Hepatocyte (in vitro differentiated cells): ENCODE results near the gene SELENOI.
"Not testable (repeated sequence)": the region's sequence is repeated elsewhere in the genome, so short reads cannot be mapped to it uniquely, and the experiment has no call there.

ENCODE experiments used
- EZH2 ChIP-seq: fragments of 200-600 bp; sonication (generic); IDR thresholded peaks from 2 replicates; pipeline ENCODE4 v1.6.1; 2016; ENCODE audit warnings: antibody characterized with exemption, mild to moderate bottlenecking, borderline replicate concordance
- TF ChIP-seq, protein P1 (sequence below): fragments of 200-600 bp; sonication (generic); IDR thresholded peaks from 2 replicates; pipeline ENCODE4 v1.5.1; 2016; ENCODE audit warnings: antibody characterized with exemption, mild to moderate bottlenecking; ENCODE audit not compliant: poor library complexity

DNA sequence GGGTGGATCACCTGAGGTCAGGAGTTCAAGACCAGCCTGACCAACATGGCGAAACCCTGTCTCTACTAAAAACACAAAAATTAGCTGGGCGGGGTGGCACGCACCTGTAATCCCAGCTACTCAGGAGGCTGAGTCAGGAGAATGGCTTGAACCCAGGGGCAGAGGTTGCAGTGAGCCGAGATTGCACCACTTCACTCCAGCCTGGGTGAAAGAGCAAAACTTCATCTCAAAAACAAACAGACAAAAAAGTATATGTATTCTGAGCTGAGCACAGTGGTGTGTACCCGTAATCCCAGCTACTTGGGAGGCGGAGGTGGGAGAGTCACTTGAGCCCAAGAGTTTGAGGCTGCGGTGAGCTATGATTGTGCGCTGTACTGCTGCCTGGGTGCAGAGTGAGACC lies 14.6 kb upstream of the SELENOI start:
- TF ChIP-seq EZH2, result not testable (repeated sequence)
- TF ChIP-seq, protein P1, sequence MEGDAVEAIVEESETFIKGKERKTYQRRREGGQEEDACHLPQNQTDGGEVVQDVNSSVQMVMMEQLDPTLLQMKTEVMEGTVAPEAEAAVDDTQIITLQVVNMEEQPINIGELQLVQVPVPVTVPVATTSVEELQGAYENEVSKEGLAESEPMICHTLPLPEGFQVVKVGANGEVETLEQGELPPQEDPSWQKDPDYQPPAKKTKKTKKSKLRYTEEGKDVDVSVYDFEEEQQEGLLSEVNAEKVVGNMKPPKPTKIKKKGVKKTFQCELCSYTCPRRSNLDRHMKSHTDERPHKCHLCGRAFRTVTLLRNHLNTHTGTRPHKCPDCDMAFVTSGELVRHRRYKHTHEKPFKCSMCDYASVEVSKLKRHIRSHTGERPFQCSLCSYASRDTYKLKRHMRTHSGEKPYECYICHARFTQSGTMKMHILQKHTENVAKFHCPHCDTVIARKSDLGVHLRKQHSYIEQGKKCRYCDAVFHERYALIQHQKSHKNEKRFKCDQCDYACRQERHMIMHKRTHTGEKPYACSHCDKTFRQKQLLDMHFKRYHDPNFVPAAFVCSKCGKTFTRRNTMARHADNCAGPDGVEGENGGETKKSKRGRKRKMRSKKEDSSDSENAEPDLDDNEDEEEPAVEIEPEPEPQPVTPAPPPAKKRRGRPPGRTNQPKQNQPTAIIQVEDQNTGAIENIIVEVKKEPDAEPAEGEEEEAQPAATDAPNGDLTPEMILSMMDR, result not testable (repeated sequence)
